ENCODE results near the gene MYH15.

MYH15 gene

GRCh38 chr3:108410531-108410984 is 99.8 kb downstream of the MYH15 start:
- no peak for DNase-seq

GRCh38 chr3:108409800-108410178 is 100.6 kb downstream of the MYH15 start:
- no peak for DNase-seq

GRCh38 chr3:108408883-108409799 is 101.3 kb downstream of the MYH15 start:
- DNase-seq, result no peak

GRCh38 chr3:108407886-108408285 is 102.5 kb downstream of the MYH15 start:
- no peak for DNase-seq

- peak; percentile 37 for DNase-seq
Measured at GRCh38 chr3:108406661-108407206, 103.7 kb downstream of the MYH15 start.

GRCh38 chr3:108406063-108406660 is 104.2 kb downstream of the MYH15 start:
- DNase-seq, result no peak

- DNase-seq, result no peak
Measured at GRCh38 chr3:108404368-108404767, 106.0 kb downstream of the MYH15 start.

- DNase-seq, result no peak
Measured at GRCh38 chr3:108403686-108404345, 106.6 kb downstream of the MYH15 start.

GRCh38 chr3:108403198-108403597 is 107.2 kb downstream of the MYH15 start:
- no peak for DNase-seq

GRCh38 chr3:108401836-108402235 is 108.6 kb downstream of the MYH15 start:
- DNase-seq, result no peak

GRCh38 chr3:108398510-108398909 is 111.9 kb downstream of the MYH15 start:
- DNase-seq, result no peak

GRCh38 chr3:108396336-108396735 is 114.1 kb downstream of the MYH15 start:
- no peak for DNase-seq

GRCh38 chr3:108394563-108394962 is 115.8 kb downstream of the MYH15 start:
- DNase-seq, result no peak

GRCh38 chr3:108394016-108394415 is 116.4 kb downstream of the MYH15 start:
- DNase-seq, result no peak

GRCh38 chr3:108393128-108393900 is 117.1 kb downstream of the MYH15 start:
- DNase-seq, result no peak

- DNase-seq, result no peak
Measured at GRCh38 chr3:108391917-108392593, 118.3 kb downstream of the MYH15 start.

- DNase-seq, result no peak
Measured at GRCh38 chr3:108389372-108389771, 121.0 kb downstream of the MYH15 start.

GRCh38 chr3:108388136-108389132 is 122.0 kb downstream of the MYH15 start:
- peak; percentile 19 for DNase-seq

- DNase-seq, result no peak
Measured at GRCh38 chr3:108387063-108387462, 123.3 kb downstream of the MYH15 start.

GRCh38 chr3:108383306-108383705 is 127.1 kb downstream of the MYH15 start:
- DNase-seq, result no peak
